Loucy (cell line): ENCODE data around the gene JAZF1.

ENCODE experiments used
- H2AFZ ChIP-seq: fragments of 200-600 bp; sonication (generic); 2 replicates; pipeline ENCODE4 v1.6.0; 2016; ENCODE audit warnings: antibody characterized with exemption, mild to moderate bottlenecking, low read length, moderate library complexity
- H3F3A ChIP-seq: fragments of 200-600 bp; 2 replicates; pipeline ENCODE4 v1.6.0; 2016; ENCODE audit warnings: antibody characterized with exemption, low read depth, mild to moderate bottlenecking
- H3K27me3 ChIP-seq: fragments of 200-600 bp; sonication (generic); 2 replicates; pipeline ENCODE4 v1.6.1; 2014; ENCODE audit warnings: low read length, mild to moderate bottlenecking; ENCODE audit not compliant: insufficient read depth, poor library complexity, severe bottlenecking
- H3K36me3 ChIP-seq: fragments of 200-600 bp; sonication (generic); 2 replicates; pipeline ENCODE4 v1.6.1; 2016; ENCODE audit warnings: low read length; ENCODE audit not compliant: insufficient read depth
- H3K4me1 ChIP-seq: fragments of 200-600 bp; sonication (generic); 2 replicates; pipeline ENCODE4 v1.5.1; 2014; ENCODE audit warnings: low read length, mild to moderate bottlenecking; ENCODE audit not compliant: insufficient read depth, poor library complexity, severe bottlenecking
- H3K4me2 ChIP-seq: fragments of 200-600 bp; sonication (generic); 2 replicates; pipeline ENCODE4 v1.6.0; 2014; ENCODE audit warnings: antibody characterized with exemption, low read length, low read depth, mild to moderate bottlenecking; ENCODE audit not compliant: poor library complexity, severe bottlenecking
- H3K4me3 ChIP-seq: fragments of 200-600 bp; sonication (generic); 2 replicates; pipeline ENCODE4 v1.5.1; 2014; ENCODE audit warnings: low read length, mild to moderate bottlenecking, mixed read lengths; ENCODE audit not compliant: poor library complexity, severe bottlenecking
- H3K79me2 ChIP-seq: fragments of 200-600 bp; sonication (generic); 2 replicates; pipeline ENCODE4 v1.6.1; 2014; ENCODE audit warnings: low read length; ENCODE audit not compliant: insufficient read depth
- H3K9ac ChIP-seq: fragments of 200-600 bp; sonication (generic); 2 replicates; pipeline ENCODE4 v1.6.0; 2014; ENCODE audit warnings: mild to moderate bottlenecking, low read depth, low read length, moderate library complexity; ENCODE audit not compliant: poor library complexity, severe bottlenecking
- H3K9me2 ChIP-seq: fragments of 200-600 bp; sonication (generic); replicated peaks from 2 replicates; pipeline ENCODE4 v1.6.1; 2016; ENCODE audit warnings: low read depth, low read length, mixed read lengths
- H3K9me3 ChIP-seq: fragments of 200-600 bp; sonication (generic); 2 replicates; pipeline ENCODE4 v1.6.1; 2014; ENCODE audit warnings: mild to moderate bottlenecking, antibody characterized with exemption, low read length, low read depth; ENCODE audit not compliant: insufficient read depth
- H4K20me1 ChIP-seq: fragments of 200-600 bp; sonication (generic); 2 replicates; pipeline ENCODE4 v1.6.0; 2014; ENCODE audit warnings: antibody characterized with exemption, low read length, mild to moderate bottlenecking; ENCODE audit not compliant: insufficient read depth, poor library complexity, severe bottlenecking
- CTCF ChIP-seq: fragments of 200-600 bp; sonication (generic); conservative IDR thresholded peaks from 2 replicates; pipeline ENCODE4 v1.5.1; 2014; ENCODE audit warnings: mild to moderate bottlenecking, antibody characterized with exemption, low read length
- EZH2phosphoT487 ChIP-seq: fragments of 200-600 bp; IDR thresholded peaks from 2 replicates; pipeline ENCODE4 v1.6.1; 2018; ENCODE audit warnings: antibody characterized with exemption, mild to moderate bottlenecking, moderate library complexity, borderline replicate concordance

The JAZF1 gene

GRCh38 chr7:28067171-28067570 lies 113.4 kb downstream of the JAZF1 start:
- Histone ChIP-seq H3K9me2 (no peaks in the 10 kb centered on the region), H3F3A (no peaks in the 10 kb centered on the region), H4K20me1 (no peaks in the 10 kb centered on the region), H3K27me3 (no peaks in the 10 kb centered on the region), H2AFZ (no peak overlapping the region), H3K79me2 (no peaks in the 10 kb centered on the region), H3K4me2 (no peak overlapping the region), H3K9me3 (no peaks in the 10 kb centered on the region), H3K9ac (no peak overlapping the region), H3K4me1 (peaks cover 34% of the 10 kb centered on the region), H3K4me3 (no peak overlapping the region), H3K36me3 (no peaks in the 10 kb centered on the region)
- TF ChIP-seq CTCF (no peak), EZH2phosphoT487 (no peak)

- Histone ChIP-seq H3K9ac (no peak overlapping the region), H3K27me3 (no peaks in the 10 kb centered on the region), H3K9me2 (no peaks in the 10 kb centered on the region), H2AFZ (no peak overlapping the region), H3K36me3 (no peaks in the 10 kb centered on the region), H3K4me1 (peaks cover 46% of the 10 kb centered on the region), H3K4me2 (no peak overlapping the region), H3F3A (no peaks in the 10 kb centered on the region), H3K79me2 (0 out of 2 replicates have a peak, but pooled peaks cover 7% of the 10 kb centered on the region), H4K20me1 (no peaks in the 10 kb centered on the region), H3K9me3 (no peaks in the 10 kb centered on the region), H3K4me3 (no peak overlapping the region)
- TF ChIP-seq EZH2phosphoT487 (no peak), CTCF (no peak)
Observed at GRCh38 chr7:28065721-28066285, 114.8 kb downstream of the JAZF1 start.

- Histone ChIP-seq H3K4me3 (no peak overlapping the region), H3K9me2 (no peaks in the 10 kb centered on the region), H3K4me1 (peaks cover 51% of the 10 kb centered on the region), H3K4me2 (no peak overlapping the region), H3K27me3 (no peaks in the 10 kb centered on the region), H3F3A (no peaks in the 10 kb centered on the region), H3K9ac (no peak overlapping the region), H3K9me3 (no peaks in the 10 kb centered on the region), H3K79me2 (0 out of 2 replicates have a peak, but pooled peaks cover 8% of the 10 kb centered on the region), H3K36me3 (no peaks in the 10 kb centered on the region), H4K20me1 (no peaks in the 10 kb centered on the region), H2AFZ (no peak overlapping the region)
- TF ChIP-seq EZH2phosphoT487 (no peak), CTCF (no peak)
Observed at GRCh38 chr7:28065308-28065707, 115.3 kb downstream of the JAZF1 start.
